CD4-positive, alpha-beta memory T cell (primary cell): ENCODE measurements around the gene YBEY. TPM values are rescaled to one million over a fixed set of nuclear protein-coding genes. Genes with fewer than 3 reads are reported as not detected.

ENCODE experiments used
- CTCF ChIA-PET: fragments of 350-600 bp; sonication (Branson Sonifier 250); formaldehyde crosslinking; loops from one replicate; lab custom pipeline; 2021; ENCODE audit warnings: inconsistent platforms; ENCODE audit not compliant: partially characterized antibody; lab: Charles Lee
- POLR2A ChIA-PET: fragments of 350-600 bp; sonication (Branson Sonifier 250); formaldehyde crosslinking; loops from one replicate; lab custom pipeline; 2021; ENCODE audit not compliant: partially characterized antibody; lab: Charles Lee
- DNase-seq, 5 donors: peaks; one replicate each; pipeline versions ENCODE4 v3.0.0 to v3.0.0-alpha.2; 2020 to 2022; ENCODE audit warnings: mixed read lengths in 1 of 5
- H3K27ac ChIP-seq: one replicate; pipeline ENCODE4 v1.7.0; 2013; ENCODE audit warnings: low read depth, low read length
- H3K27me3 ChIP-seq: 2 replicates; pipeline ENCODE4 v1.7.0; 2013; ENCODE audit warnings: mild to moderate bottlenecking, low read length, moderate library complexity; ENCODE audit not compliant: insufficient read depth
- H3K36me3 ChIP-seq: 2 replicates; pipeline ENCODE4 v1.7.0; 2013; ENCODE audit warnings: mild to moderate bottlenecking, low read length, moderate library complexity; ENCODE audit not compliant: insufficient read depth
- H3K4me1 ChIP-seq: 2 replicates; pipeline ENCODE4 v1.7.0; 2013; ENCODE audit warnings: mild to moderate bottlenecking, low read length, moderate library complexity; ENCODE audit not compliant: insufficient read depth
- H3K4me3 ChIP-seq, 2 donors: one replicate each; pipeline ENCODE4 v1.7.0; 2013; ENCODE audit warnings: low read length in 2 of 2, mild to moderate bottlenecking in 1 of 2
- H3K9me3 ChIP-seq, 2 donors: one replicate each; pipeline ENCODE4 v1.7.0; 2013; ENCODE audit warnings: low read length in 2 of 2, control low read depth in 1 of 2; ENCODE audit not compliant: control insufficient read depth in 1 of 2
- H3K27ac Mint-ChIP-seq, 7 donors: one replicate each; pipeline ENCODE4 v1.8.0; 2020 to 2021; ENCODE audit warnings: mixed read lengths in 7 of 7, mild to moderate bottlenecking in 6 of 7, inconsistent platforms in 3 of 7, moderate library complexity in 3 of 7
- H3K27me3 Mint-ChIP-seq, 2 donors: one replicate each; pipeline ENCODE4 v1.8.0; 2020 to 2021; ENCODE audit warnings: mixed read lengths in 2 of 2
- H3K36me3 Mint-ChIP-seq, 2 donors: one replicate each; pipeline ENCODE4 v1.8.0; 2020 to 2021; ENCODE audit warnings: mixed read lengths in 2 of 2, inconsistent platforms in 1 of 2, mild to moderate bottlenecking in 1 of 2
- H3K4me1 Mint-ChIP-seq, 4 donors: one replicate each; pipeline ENCODE4 v1.8.0; 2020 to 2021; ENCODE audit warnings: mixed read lengths in 4 of 4, mild to moderate bottlenecking in 1 of 4
- H3K4me3 Mint-ChIP-seq, 8 donors: one replicate each; pipeline ENCODE4 v1.8.0; 2020 to 2021; ENCODE audit warnings: mixed read lengths in 8 of 8, mild to moderate bottlenecking in 7 of 8, moderate library complexity in 6 of 8, inconsistent platforms in 3 of 8
- H3K9me3 Mint-ChIP-seq, 8 donors: one replicate each; pipeline ENCODE4 v1.8.0; 2020 to 2021; ENCODE audit warnings: mixed read lengths in 8 of 8, mild to moderate bottlenecking in 5 of 8, inconsistent platforms in 3 of 8, moderate library complexity in 1 of 8
- intact Hi-C: fragments of 100-400 bp; cut with micrococcal nuclease; formaldehyde crosslinking; loops from one replicate; pipeline ENCODE4 v1.15.1; 2023
- polyA plus RNA-seq, 2 donors: library from polyadenylated mRNA; unstranded; fragments of 300-500 nt; fragmentation: Illumina TruSeq; gene quantifications; one replicate each; pipeline ENCODE4 v1.2.3, GENCODE V29; 2021
- total RNA-seq, 2 experiments: library from RNA; stranded (reverse); gene quantifications; one replicate each; pipeline ENCODE4 v1.2.3, GENCODE V29; 2021

Gene YBEY
- total and polyA plus RNA-seq, 4 experiments from 2014 or later, result 11.5 to 18.9 (median 15.1) TPM

GRCh38 chr21:46274797-46275390, 11.2 kb upstream of the YBEY start:
- H3K36me3 Mint-ChIP-seq, result peaks cover 50 to 67% of the 10 kb centered on the region in 2 donors

GRCh38 chr21:46284077-46284644, 2.0 kb upstream of the YBEY start:
- no peak overlapping the region for H3K27ac ChIP-seq
- no peaks in the 10 kb centered on the region for H3K9me3 Mint-ChIP-seq
- H3K4me3 Mint-ChIP-seq, result peak overlapping the region; percentile 32 to 86 (median 72)
- H3K9me3 ChIP-seq, result no peaks in the 10 kb centered on the region
- ChIA-PET CTCF (interaction anchor here (0.9 to 3.1 kb wide), 6 partner anchors 14 to 141 kb away, joined by 3 to 19 read pairs (median 4); no protein-coding TSS in a partner anchor), POLR2A (interaction anchor here (1.1 to 2.5 kb wide), 3 partner anchors 9 to 42 kb away, joined by 3 to 16 read pairs (median 6); partner anchors contain the start of genes C21orf58 and PCNT)
- peaks cover 61% of the 10 kb centered on the region for H3K4me1 ChIP-seq
- H3K27ac Mint-ChIP-seq, result peak overlapping the region; percentile 48 to 87 (median 71)
- peaks cover 20% of the 10 kb centered on the region for H3K36me3 ChIP-seq
- intact Hi-C loops, result loop anchor here (10.0 kb wide), 1 partner anchor 309 kb away; no protein-coding TSS in a partner anchor
- H3K4me1 Mint-ChIP-seq, result peaks cover 27 to 69% (median 52%) of the 10 kb centered on the region in 4 donors
- DNase-seq, result no peak
- peaks cover 0 to 2% of the 10 kb centered on the region in 2 donors for H3K27me3 Mint-ChIP-seq
- peaks cover 21 to 51% of the 10 kb centered on the region in 2 donors for H3K36me3 Mint-ChIP-seq
- H3K4me3 ChIP-seq, result no peak overlapping the region
- H3K27me3 ChIP-seq, result no peaks in the 10 kb centered on the region

More at GRCh38 chr21:46274797-46275390, 11.2 kb upstream of the YBEY start:
- H3K4me1 ChIP-seq, result peaks cover 3% of the 10 kb centered on the region
- H3K9me3 ChIP-seq, result no peaks in the 10 kb centered on the region
- H3K4me1 Mint-ChIP-seq, result peaks cover 0 to 13% (median 5%) of the 10 kb centered on the region in 4 donors
- POLR2A ChIA-PET, result interaction anchor here (0.8 to 1.4 kb wide), 2 partner anchors 10 to 11 kb away, joined by 3 to 4 read pairs; partner anchors contain the start of genes MCM3AP and YBEY
- no peaks in the 10 kb centered on the region for H3K27me3 ChIP-seq
- intact Hi-C loops, result no loop called here
- CTCF ChIA-PET, result no interaction called here
- no peak overlapping the region for H3K4me3 Mint-ChIP-seq
- H3K36me3 ChIP-seq, result peaks cover 78% of the 10 kb centered on the region
- no peaks in the 10 kb centered on the region for H3K27me3 Mint-ChIP-seq
- H3K4me3 ChIP-seq, result no peak overlapping the region
- no peak for DNase-seq
- H3K9me3 Mint-ChIP-seq, result no peaks in the 10 kb centered on the region
- no peak overlapping the region for H3K27ac ChIP-seq
- no peak overlapping the region for H3K27ac Mint-ChIP-seq

- peaks cover 17 to 46% of the 10 kb centered on the region in 2 donors for H3K36me3 Mint-ChIP-seq
- intact Hi-C loops, result loop anchor here (5.0 to 10.0 kb wide), 2 partner anchors 52 to 310 kb away; no protein-coding TSS in a partner anchor
These were observed 1.4 kb upstream of the YBEY start for GRCh38 chr21:46284733-46285132.

GRCh38 chr21:46285206-46285661, 908 bp upstream of the YBEY start, which contains the start of gene MCM3AP:
Gene MCM3AP (minus strand): TSS chr21:46285611. CDS start chr21:46285286, 325 bp downstream.
- POLR2A ChIA-PET, result interaction anchor here (1.2 to 2.5 kb wide), 6 partner anchors 10 to 41 kb away, joined by 3 to 16 read pairs (median 6); partner anchors contain the start of genes C21orf58 and PCNT
- peak within 1 kb of the TSS; percentile 87 to 99 (median 98) for H3K27ac Mint-ChIP-seq
- H3K4me1 ChIP-seq, result peaks cover 56% of the 10 kb centered on the region

More at GRCh38 chr21:46284733-46285132, 1.4 kb upstream of the YBEY start:
- Mint-ChIP-seq H3K9me3 (no peaks in the 10 kb centered on the region), H3K27ac (peak overlapping the region in 4 of 7 donors; percentile 78 to 94 (median 89)), H3K4me1 (peaks cover 29 to 73% (median 53%) of the 10 kb centered on the region in 4 donors), H3K4me3 (peak overlapping the region; percentile 87 to 100 (median 90)), H3K27me3 (peaks cover 0 to 2% of the 10 kb centered on the region in 2 donors)
- CTCF ChIA-PET, result interaction anchor here (0.9 to 3.1 kb wide), 7 partner anchors 14 to 141 kb away, joined by 3 to 19 read pairs (median 4); a partner anchor contains a TSS
- Histone ChIP-seq H3K4me1 (peaks cover 60% of the 10 kb centered on the region), H3K27ac (peak overlapping the region; percentile 69), H3K36me3 (peaks cover 14% of the 10 kb centered on the region), H3K4me3 (peak overlapping the region in 1 of 2 donors; percentile 71), H3K27me3 (no peaks in the 10 kb centered on the region), H3K9me3 (no peaks in the 10 kb centered on the region)
- no peak for DNase-seq
- POLR2A ChIA-PET, result interaction anchor here (1.1 to 2.5 kb wide), 4 partner anchors 10 to 41 kb away, joined by 3 to 16 read pairs (median 6); partner anchors contain the start of genes C21orf58 and PCNT

GRCh38 chr21:46286648-46287002, 483 bp downstream of the YBEY start:
- ChIA-PET CTCF (no interaction called here), POLR2A (interaction anchor here (0.9 to 2.5 kb wide), 5 partner anchors 10 to 172 kb away, joined by 3 to 16 read pairs (median 4); partner anchors contain the start of genes C21orf58, DIP2A and PCNT)
- Histone ChIP-seq H3K4me1 (peaks cover 45% of the 10 kb centered on the region), H3K27me3 (no peaks in the 10 kb centered on the region), H3K27ac (peak overlapping the region; percentile 69), H3K9me3 (no peaks in the 10 kb centered on the region), H3K4me3 (peak overlapping the region; percentile 63 to 71), H3K36me3 (peaks cover 9% of the 10 kb centered on the region)
- peak overlapping the region; percentile 95 to 100 (median 98) for H3K4me3 Mint-ChIP-seq
- H3K4me1 Mint-ChIP-seq, result peaks cover 31 to 68% (median 51%) of the 10 kb centered on the region in 4 donors
- peak overlapping the region; percentile 87 to 99 (median 98) for H3K27ac Mint-ChIP-seq
- intact Hi-C loops, result loop anchor here (1.0 to 10.0 kb wide), 5 partner anchors 10 to 312 kb away; partner anchors contain the start of gene PCNT
- H3K27me3 Mint-ChIP-seq, result peaks cover 0 to 2% of the 10 kb centered on the region in 2 donors
- H3K9me3 Mint-ChIP-seq, result no peaks in the 10 kb centered on the region
- DNase-seq, result no peak
- peaks cover 18 to 38% of the 10 kb centered on the region in 2 donors for H3K36me3 Mint-ChIP-seq

More at GRCh38 chr21:46285206-46285661, 908 bp upstream of the YBEY start, which contains the start of gene MCM3AP:
- peak within 1 kb of the TSS; percentile 69 for H3K27ac ChIP-seq
- CTCF ChIA-PET, result interaction anchor here (0.9 to 3.1 kb wide), 7 partner anchors 13 to 142 kb away, joined by 3 to 19 read pairs (median 4); a partner anchor contains a TSS
- Mint-ChIP-seq H3K9me3 (no peaks in the 10 kb centered on the region), H3K36me3 (peaks cover 17 to 43% of the 10 kb centered on the region in 2 donors), H3K4me3 (peak within 1 kb of the TSS; percentile 95 to 100 (median 98)), H3K27me3 (peaks cover 0 to 2% of the 10 kb centered on the region in 2 donors), H3K4me1 (peaks cover 31 to 77% (median 53%) of the 10 kb centered on the region in 4 donors)
- no peak for DNase-seq
- peak within 1 kb of the TSS; percentile 71 to 78 for H3K4me3 ChIP-seq
- no peaks in the 10 kb centered on the region for H3K9me3 ChIP-seq
- H3K36me3 ChIP-seq, result peaks cover 11% of the 10 kb centered on the region
- no peaks in the 10 kb centered on the region for H3K27me3 ChIP-seq
- intact Hi-C loops, result loop anchor here (5.0 to 10.0 kb wide), 2 partner anchors 53 to 310 kb away; no protein-coding TSS in a partner anchor

GRCh38 chr21:46287541-46287940, 1.4 kb downstream of the YBEY start:
- H3K27ac ChIP-seq, result no peak overlapping the region

More at GRCh38 chr21:46287541-46287940, 1.4 kb downstream of the YBEY start:
- Mint-ChIP-seq H3K9me3 (no peaks in the 10 kb centered on the region), H3K36me3 (peaks cover 25 to 41% of the 10 kb centered on the region in 2 donors), H3K27me3 (peaks cover 0 to 2% of the 10 kb centered on the region in 2 donors), H3K4me1 (peaks cover 31 to 64% (median 48%) of the 10 kb centered on the region in 4 donors), H3K27ac (peak overlapping the region in 2 of 7 donors; percentile 87 to 98), H3K4me3 (peak overlapping the region in 3 of 8 donors; percentile 25 to 54 (median 35))
- intact Hi-C loops, result loop anchor here (5.0 to 10.0 kb wide), 2 partner anchors 55 to 313 kb away; no protein-coding TSS in a partner anchor
- H3K4me1 ChIP-seq, result peaks cover 37% of the 10 kb centered on the region
- ChIA-PET POLR2A (no interaction called here), CTCF (interaction anchor here (1.3 kb wide), 1 partner anchor 19 kb away, joined by 3 read pairs; no protein-coding TSS in a partner anchor)
- no peaks in the 10 kb centered on the region for H3K27me3 ChIP-seq
- H3K36me3 ChIP-seq, result peaks cover 15% of the 10 kb centered on the region
- no peak overlapping the region for H3K4me3 ChIP-seq
- DNase-seq, result no peak
- H3K9me3 ChIP-seq, result no peaks in the 10 kb centered on the region
